Measurements from ENCODE around the gene SKAP1. TPM values are rescaled to one million over a fixed set of nuclear protein-coding genes. Genes with fewer than 3 reads are reported as not detected.

The SKAP1 gene
- polyA plus RNA-seq, 10 donors = 0.34 to 5.4 (median 0.46) TPM; not detected in 2

DNA sequence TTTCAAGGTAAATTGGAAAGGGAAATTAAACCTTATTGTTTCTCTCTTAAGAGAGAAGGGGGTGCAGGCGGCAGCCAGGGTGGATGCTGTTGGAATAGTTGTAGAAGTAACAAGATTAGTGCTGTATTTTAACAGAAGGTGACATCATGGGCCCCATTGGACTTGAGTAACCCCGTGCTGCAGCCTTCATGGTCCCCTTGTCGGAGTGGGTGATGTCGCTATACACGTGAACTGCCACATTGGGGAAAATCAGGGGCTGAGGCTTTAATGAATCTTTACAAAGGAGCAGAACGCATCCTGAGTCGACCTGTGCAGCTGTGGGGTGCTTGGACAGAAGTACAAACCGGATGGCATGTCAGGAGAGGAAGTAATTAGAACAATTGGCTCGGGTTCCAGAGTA, 319.3 kb downstream of the SKAP1 start:
- no peak for DNase-seq

DNA sequence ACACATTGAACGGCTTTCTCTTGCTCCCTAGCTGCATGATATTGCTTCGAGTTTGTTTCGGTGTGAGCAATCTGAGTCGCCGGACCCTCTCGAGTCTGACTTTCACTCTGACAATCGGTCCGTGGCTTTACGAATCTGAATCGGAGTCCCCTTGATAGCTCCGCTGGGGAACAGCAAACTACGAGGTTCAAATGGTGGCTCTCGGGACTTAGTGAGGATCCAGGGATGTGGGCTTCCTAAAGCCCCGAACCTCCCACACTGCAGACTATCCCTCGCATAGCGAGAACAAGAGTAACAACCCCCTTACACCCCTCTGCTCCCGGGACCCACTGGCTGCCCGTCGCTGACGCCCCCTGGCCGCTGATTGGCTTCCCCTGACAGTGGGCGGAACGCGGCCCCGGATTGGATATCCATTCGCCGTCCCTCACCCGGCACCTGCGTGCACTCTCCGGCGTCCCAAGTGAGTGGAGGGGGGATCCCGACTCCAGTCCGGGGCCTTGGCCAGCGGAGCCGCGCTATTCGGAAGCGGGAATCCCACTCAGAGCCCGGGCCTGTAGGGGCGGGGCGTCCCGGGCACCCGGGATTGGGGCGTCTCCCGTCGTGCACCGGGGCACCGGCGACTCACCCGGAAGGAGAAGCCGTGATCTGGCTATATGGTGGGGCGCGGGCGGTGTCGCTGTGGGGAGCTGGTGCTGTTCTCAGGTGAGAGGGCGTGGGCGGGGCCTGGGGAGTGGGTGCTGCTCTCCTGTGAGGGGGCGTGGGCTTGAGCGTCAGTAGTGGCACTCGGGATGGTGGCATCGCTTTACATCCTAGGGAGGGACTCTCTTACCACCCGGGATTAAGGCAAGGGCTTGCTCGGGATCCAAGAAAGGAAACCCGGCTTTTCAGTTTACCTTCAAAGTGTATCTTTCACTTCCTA, 322.6 kb downstream of the SKAP1 start, which contains the start of gene SNX11:
TSS of gene SNX11 (plus strand) at position 630 of the 919 bp plus-strand sequence. CDS start 4,278 bp downstream, outside the sequence.
- DNase-seq = peak; percentile 86 to 95 (median 87)

DNA sequence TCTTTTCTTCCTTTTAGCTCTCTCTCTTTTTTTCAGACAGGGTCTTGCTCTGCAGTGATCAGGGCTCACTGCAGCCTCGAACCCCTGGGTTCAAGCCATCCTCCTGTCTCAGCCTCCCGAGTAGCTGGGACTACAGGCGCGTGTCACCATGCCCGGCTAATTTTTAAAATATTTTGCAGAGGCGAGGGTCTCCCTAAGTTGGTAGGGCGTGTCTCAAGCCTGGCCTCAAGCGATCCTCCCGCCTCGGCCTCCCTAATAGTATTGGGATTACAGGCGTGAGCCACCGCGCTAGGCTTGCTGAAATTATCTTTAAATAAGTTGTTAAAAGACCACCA, 323.2 kb downstream of the SKAP1 start:
- no peak for DNase-seq

DNA sequence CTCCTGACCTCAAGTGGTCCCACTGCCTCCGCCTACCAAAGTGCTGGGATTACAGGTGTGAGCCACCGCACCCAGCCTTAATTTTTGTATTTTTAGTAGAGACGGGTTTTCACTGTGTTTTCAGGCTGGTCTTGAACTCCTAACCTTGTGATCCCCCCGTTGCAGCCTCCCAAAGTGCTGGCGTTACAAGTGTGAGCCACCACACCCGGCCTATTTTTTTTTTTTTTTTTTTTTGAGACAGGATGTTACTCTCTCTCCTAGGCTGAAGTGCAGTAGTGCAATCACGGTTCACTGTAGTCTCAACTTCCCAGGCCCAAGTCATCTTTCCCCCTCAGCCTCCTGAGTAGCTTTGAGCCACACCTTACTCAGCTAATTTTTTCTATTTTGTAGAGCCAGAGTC, 325.6 kb downstream of the SKAP1 start:
- no peak for DNase-seq

DNA sequence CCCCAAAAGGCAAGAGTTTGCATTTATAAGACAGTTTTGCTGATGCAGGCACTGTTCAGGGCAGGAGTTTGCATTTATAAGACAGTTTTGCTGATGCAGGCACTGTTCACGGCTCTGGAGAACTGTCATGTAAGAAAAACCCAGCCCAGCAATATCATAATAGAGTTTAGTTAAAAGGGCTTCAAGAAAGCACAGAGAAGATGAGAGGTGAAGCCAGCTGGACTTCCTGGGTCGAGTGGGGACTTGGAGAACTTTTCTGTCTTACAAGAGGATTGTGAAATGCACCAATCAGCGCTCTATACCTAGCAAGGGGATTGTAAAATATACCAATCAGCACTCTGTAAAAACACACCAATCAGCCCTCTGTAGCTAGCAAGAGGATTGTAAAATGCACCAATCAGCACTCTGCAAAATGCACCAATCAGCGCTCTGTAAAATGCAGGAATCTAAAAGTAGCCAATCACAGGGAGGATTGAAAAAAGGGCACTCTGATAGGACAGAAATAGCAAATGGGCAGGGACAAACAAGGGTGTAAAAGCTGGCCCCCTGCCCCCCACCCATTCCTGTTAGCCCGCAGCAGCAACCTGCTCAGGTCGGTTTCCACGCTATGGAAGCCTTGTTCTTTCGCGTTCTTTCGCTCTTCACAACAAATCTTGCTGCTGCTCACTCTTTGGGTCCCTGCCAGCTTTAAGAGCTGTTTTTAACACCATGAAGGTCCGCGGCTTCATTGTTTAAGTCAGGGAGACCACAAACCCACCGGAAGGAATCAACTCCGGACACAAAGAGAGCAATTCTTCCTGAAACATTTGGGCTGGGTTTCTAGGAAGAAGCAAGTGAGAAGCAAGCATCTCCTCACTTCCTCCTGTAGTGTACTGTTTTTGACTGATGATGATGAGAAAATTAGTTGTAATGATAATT, 327.0 kb downstream of the SKAP1 start:
- no peak for DNase-seq

DNA sequence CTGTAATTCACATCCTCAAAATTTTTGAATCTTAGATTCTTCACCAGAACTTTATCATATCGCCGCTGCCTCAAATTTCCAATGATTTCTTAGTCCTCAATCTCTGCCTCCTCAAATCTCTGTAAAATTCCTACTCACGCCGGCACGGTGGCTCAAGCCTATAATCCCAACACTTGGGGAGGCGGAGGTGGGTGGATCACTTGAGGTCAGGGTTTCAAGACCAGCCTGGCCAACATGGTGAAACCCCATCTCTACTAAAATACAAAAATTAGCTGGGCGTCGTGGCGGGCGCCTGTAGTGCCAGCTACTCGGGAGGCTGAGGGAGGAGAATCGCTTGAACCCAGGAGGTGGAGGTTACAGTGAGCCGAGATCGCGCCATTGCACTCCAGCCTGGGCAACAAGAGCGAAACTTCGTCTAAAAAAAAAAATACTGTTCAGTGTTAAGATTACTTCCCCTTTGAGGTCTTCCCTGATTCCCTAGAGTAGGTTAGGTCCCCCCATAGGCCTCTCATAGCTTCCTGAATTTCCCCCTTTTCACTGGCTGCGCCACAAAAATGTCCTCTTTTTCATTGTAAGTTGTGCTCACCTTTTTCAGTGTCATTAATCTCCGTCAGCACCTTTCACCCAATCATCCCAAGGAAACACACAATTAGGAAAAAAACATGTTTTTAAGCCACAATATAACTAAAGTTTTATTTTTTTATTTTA, 327.8 kb downstream of the SKAP1 start:
- DNase-seq = no peak

DNA sequence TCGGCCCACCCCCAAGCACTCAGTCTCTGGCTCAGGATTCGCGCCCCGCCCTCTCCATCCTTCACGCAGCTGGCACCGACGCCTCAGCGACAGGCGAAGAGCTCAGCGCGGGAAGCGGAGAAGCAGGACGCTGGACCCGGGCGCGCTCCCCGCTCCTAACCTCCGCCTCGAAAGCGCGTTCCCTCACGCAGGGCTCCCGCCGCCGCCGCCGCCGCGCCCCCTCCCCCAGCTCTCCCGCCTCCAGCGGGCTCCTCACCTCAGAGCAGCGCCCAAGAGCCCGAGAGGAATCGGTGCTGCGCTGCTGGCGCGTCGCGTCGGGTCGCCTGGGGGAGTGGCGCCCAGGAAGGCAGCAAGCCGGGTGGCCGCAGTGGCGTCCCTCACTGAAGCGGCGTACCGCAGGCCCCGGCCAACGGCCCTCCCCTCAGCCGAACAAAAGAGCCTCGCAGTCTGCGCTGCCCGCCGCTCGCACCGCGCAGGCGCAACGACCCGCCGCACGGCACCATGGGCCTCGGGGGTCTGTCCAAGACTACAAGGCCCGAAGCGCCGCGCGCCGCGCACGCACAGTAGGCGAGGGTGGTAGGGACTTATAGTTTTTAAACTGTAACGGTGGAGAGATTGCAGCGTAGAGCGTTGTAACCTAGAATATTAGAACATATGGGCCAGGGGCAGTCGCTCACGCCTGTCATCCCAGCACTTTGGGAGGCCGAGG, 328.8 kb downstream of the SKAP1 start, which contains the start of gene CBX1:
TSS of gene CBX1 (minus strand) at position 467 of the 709 bp plus-strand sequence. CDS start 24,474 bp downstream, outside the sequence.
- DNase-seq = peak; percentile 96 to 99 (median 97)

DNA sequence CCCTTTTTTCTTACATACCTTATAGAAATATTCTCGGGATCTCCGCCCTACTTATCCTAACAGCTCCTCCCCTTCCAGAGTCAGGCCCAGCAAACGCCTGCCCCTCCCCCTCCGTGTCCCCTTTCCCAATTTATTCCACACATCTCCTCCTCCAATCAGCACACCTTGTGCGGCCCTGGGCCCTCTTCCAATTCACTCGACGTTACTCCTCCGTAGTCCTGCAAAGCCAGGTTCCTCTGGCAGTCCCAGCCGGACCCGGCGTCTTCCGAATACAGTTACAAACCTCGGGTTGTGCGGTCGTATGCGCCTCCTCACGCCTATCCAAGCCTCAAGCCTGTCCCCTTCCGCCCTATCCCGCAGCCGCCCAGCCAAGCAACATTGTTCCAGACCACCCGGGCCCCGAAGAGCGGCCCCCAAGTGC, 329.4 kb downstream of the SKAP1 start:
- peak in 2 of 3 donors; percentile 57 to 74 for DNase-seq

DNA sequence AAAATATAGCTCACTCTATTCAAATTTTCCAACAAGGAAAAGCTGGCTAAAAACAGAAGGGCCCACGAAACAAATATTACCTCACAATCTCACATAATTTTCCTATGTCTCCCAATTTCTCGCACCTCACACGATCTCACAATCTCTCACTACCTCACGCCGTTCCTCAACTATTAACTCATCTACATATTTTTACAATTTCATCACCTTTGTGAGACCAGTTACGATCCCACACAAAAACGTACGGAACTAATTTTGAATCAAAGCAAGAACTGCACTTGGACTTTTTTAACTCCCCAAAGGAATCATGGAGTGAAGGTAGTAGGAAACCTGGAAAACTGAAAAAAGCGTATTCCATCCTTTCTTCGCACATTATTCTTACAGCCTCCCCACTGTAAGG, 329.9 kb downstream of the SKAP1 start:
- DNase-seq = peak in 2 of 3 donors; percentile 15 to 43

DNA sequence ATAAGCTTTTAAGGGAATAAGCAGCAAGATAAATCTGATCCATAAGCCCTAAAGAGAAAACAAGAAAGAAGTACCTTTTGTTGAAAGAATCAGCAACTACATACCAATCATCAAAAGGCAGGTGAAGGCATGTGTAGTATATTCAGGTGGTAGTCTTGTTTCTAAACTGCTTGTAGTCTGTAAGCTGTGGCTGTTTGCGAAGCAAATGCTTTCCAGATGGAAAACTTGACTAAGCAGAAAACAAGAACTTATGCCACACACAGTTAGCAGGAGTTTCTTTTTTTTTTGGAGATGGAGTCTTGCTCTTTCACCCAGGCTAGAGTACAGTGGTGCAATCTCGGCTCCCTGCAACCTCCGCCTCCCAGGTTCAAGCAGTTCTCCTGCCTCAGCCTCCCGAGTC, 334.4 kb downstream of the SKAP1 start:
- DNase-seq = peak in 1 of 3 donors; percentile 23

DNA sequence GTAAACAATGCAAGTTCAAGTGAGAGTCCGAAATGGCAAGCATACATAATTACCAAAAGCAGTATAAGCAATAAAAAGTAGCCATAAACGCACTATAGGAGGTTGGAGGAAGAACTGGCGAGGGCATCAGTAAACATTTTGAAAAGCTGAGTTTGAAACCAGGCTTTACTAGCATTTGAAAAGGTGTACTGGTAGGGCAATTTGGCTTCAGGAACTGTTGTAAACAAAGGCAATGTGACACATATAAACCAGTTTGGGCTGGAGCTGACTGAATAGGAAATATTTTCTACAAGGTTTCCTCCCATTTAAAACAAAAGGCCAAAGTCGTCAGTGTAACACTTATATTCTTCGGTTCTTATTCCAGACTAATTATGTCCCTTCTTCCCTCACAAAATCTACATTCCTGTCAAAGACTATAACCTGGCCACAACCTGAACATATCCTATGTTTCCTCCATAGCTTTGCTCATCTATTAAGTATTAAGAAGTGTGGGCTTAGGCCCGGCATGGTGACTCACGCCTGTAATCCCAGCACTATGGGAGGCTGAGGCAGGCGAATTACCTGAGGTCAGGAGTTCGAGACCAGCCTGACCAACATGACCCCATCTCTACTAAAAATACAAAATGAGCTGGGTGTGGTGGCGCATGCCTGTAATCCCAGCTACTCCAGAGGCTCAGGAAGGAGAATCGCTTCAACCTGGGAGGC, 336.5 kb downstream of the SKAP1 start:
- DNase-seq = no peak

DNA sequence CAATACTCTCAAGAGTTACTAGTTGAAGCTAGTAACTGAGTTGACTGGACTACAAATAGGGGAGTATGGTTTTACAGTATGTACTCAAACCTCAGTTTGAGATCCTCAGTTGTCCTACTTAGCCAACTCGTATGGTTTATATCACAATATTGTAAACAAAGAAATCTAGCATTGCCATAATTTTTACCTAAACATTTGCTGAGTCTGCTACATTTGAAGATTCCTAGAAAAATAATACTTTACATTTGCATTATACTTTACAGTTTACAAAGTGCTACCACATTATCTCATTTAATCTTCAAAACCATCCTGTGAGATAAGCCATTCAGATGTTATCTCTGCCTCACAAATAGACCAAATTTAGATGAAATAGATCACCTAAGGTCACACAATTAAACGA, 345.1 kb downstream of the SKAP1 start:
- DNase-seq = no peak

Other genes with a start within 250 kb of the SKAP1 start
- not detected for gene HOXB1, start 100.8 kb upstream of the SKAP1 start, polyA plus RNA-seq (ENCODE audit: insufficient read length in 10 of 10)
- 10 to 100 TPM; 11.4 to 25.5 (median 15.0) TPM for gene HOXB2, start 114.9 kb upstream of the SKAP1 start, polyA plus RNA-seq (ENCODE audit: insufficient read length in 10 of 10)
- 10 to 100 TPM in 2 of 10 donors, 1 to 10 TPM in 8; 1.1 to 10.7 (median 6.1) TPM for gene HOXB4, start 148.1 kb upstream of the SKAP1 start, polyA plus RNA-seq (ENCODE audit: insufficient read length in 10 of 10)
- gene HOXB3, start 160.0 kb upstream of the SKAP1 start, polyA plus RNA-seq (ENCODE audit: insufficient read length in 10 of 10) = 10 to 100 TPM; 10.4 to 39.0 (median 24.4) TPM
- gene HOXB5, start 163.6 kb upstream of the SKAP1 start, polyA plus RNA-seq (ENCODE audit: insufficient read length in 10 of 10) = 1 to 10 TPM in 8 of 10 donors, under 1 TPM in 2; 0.60 to 7.2 (median 3.0) TPM
- gene HOXB6, start 174.8 kb upstream of the SKAP1 start, polyA plus RNA-seq (ENCODE audit: insufficient read length in 10 of 10) = 1 to 10 TPM; 1.6 to 7.2 (median 2.8) TPM
- gene HOXB7, start 180.8 kb upstream of the SKAP1 start, polyA plus RNA-seq (ENCODE audit: insufficient read length in 10 of 10) = 10 to 100 TPM in 1 of 10 donors, 1 to 10 TPM in 9; 3.9 to 10.1 (median 6.8) TPM
- 1 to 10 TPM in 3 of 10 donors, under 1 TPM in 7; 0.29 to 2.9 (median 0.70) TPM for gene HOXB8, start 185.1 kb upstream of the SKAP1 start, polyA plus RNA-seq (ENCODE audit: insufficient read length in 10 of 10)
- 1 to 10 TPM in 1 of 10 donors, under 1 TPM in 9; 0.09 to 1.3 (median 0.43) TPM for gene HOXB9, start 196.1 kb upstream of the SKAP1 start, polyA plus RNA-seq (ENCODE audit: insufficient read length in 10 of 10)

Measured in muscle of back (tissue), 11 donors.